ENCODE results near the gene SRGAP3. TPM values are rescaled to one million over a fixed set of nuclear protein-coding genes. Genes with fewer than 3 reads are reported as not detected.
A peak's percentile ranks its signal among the peaks of the same experiment; 100 is the strongest.

The SRGAP3 gene
- total RNA-seq, 1 donor from 2014 or later: 68.6 TPM

DNA sequence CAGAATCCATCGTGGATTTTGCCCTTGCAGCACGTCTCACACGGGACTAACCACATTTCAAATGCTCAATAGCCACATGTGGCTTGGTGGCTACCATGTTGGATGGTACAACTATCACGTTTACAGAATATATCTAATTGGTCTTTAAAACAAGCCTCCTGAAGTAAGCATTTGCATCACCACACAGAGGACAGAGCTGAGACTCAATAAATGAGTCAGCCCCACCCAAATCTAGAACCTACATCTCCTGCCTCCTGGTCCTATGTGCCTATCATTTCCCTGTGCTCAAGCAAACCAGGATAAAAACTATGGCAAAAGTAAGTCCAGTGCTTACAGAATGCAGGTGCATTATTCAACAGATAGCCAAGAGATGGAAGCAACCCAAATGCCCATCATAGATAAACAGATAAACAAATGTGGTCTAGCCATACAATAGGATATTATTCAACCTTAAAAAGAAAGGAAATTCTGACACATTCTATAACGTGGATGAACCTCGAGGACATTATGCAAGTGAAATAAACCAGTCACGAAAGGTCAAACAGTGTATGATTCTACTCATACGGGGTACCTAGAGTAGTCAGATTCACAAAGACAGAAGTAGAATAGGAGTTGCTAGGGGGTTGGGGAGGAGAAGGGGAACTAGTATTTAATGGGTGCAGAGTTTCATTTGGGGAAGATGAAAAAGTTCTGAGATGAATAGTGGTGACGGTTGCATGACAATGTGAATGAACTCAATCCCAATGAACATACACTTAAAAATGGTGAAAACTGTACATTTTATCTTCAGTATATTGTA is 43.9 kb downstream of the SRGAP3 start:
- no peaks in the 10 kb centered on the region for H3K9me3 Mint-ChIP-seq
- no peak overlapping the region for H3K4me3 Mint-ChIP-seq
- no peak overlapping the region for H3K27ac Mint-ChIP-seq
- TF ChIP-seq, protein P1, sequence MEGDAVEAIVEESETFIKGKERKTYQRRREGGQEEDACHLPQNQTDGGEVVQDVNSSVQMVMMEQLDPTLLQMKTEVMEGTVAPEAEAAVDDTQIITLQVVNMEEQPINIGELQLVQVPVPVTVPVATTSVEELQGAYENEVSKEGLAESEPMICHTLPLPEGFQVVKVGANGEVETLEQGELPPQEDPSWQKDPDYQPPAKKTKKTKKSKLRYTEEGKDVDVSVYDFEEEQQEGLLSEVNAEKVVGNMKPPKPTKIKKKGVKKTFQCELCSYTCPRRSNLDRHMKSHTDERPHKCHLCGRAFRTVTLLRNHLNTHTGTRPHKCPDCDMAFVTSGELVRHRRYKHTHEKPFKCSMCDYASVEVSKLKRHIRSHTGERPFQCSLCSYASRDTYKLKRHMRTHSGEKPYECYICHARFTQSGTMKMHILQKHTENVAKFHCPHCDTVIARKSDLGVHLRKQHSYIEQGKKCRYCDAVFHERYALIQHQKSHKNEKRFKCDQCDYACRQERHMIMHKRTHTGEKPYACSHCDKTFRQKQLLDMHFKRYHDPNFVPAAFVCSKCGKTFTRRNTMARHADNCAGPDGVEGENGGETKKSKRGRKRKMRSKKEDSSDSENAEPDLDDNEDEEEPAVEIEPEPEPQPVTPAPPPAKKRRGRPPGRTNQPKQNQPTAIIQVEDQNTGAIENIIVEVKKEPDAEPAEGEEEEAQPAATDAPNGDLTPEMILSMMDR (IDR thresholded peaks at IDR 0.05; ENCODE audit: unreplicated experiment): no peak
- peaks cover 25% of the 10 kb centered on the region for H3K4me1 Mint-ChIP-seq
- DNase-seq (ENCODE audit: low spot score in 2 of 2, unreplicated experiment in 2 of 2): no peak
- peaks cover 4% of the 10 kb centered on the region for H3K27me3 Mint-ChIP-seq (ENCODE audit: low read depth)
- peaks cover 3% of the 10 kb centered on the region for H3K36me3 Mint-ChIP-seq

DNA sequence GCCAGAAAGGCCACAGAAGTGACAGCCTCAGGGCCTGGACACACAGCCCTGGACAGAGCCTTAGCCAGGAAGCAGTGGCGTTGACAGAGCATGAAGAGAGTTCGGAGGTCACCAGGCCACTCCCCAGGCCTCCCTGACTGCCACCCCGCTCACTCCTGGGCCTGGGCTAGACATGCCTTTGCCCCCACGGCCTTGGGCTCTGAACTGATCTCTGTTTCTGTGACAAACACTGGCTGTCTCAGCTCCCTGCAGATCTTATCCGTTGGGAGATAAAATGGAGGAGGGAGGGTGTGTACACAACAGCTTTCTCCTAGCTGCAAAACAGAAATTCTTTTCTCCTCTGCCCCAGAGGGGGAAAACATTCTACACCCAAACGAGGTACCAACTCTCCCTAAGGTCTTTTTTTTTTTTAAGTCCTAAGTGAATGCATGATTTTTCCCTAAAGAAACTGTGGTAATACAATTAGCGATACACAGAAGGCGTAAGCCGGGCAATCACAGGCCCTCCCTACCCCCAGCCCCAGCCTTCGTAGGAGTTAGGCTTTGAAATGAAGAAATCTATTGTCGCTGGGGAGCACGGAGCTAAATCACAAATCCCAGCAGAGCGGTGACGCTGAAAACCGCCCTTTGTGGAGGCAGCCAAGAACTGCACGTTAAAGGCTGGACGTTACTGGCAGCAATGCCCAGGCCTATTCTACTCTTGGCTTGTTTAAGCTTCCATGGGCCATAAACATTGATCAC is 45.0 kb downstream of the SRGAP3 start:
- no peak for DNase-seq (ENCODE audit: low spot score in 2 of 2, unreplicated experiment in 2 of 2)
- Mint-ChIP-seq H3K27ac (peak overlapping the region; percentile 93), H3K4me1 (peaks cover 25% of the 10 kb centered on the region), H3K9me3 (no peaks in the 10 kb centered on the region), H3K27me3 (ENCODE audit: low read depth) (peaks cover 4% of the 10 kb centered on the region), H3K36me3 (peaks cover 3% of the 10 kb centered on the region), H3K4me3 (no peak overlapping the region)
- TF ChIP-seq, protein P1 (IDR thresholded peaks at IDR 0.05; ENCODE audit: unreplicated experiment): no peak

DNA sequence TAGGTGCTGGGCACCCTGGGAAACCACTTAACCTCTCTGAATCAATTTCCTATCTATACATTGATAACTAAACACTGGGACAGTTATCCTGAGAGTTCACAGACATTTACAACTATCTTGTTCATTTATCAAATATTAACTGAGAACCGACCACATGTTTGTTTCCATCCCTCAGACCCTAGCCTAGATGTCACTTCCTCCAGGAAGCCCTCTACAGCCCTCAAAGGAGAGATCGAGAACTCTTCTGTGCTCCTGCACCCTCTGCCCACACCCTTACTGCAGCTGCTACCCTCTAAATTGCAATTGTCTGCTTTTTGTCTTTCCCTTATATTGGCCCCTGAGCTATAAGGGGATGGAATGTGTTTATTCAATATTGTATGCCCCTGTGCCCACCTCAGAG is 46.1 kb downstream of the SRGAP3 start:
- Mint-ChIP-seq H3K27ac (no peak overlapping the region), H3K4me1 (peaks cover 22% of the 10 kb centered on the region), H3K27me3 (ENCODE audit: low read depth) (peaks cover 4% of the 10 kb centered on the region)

DNA sequence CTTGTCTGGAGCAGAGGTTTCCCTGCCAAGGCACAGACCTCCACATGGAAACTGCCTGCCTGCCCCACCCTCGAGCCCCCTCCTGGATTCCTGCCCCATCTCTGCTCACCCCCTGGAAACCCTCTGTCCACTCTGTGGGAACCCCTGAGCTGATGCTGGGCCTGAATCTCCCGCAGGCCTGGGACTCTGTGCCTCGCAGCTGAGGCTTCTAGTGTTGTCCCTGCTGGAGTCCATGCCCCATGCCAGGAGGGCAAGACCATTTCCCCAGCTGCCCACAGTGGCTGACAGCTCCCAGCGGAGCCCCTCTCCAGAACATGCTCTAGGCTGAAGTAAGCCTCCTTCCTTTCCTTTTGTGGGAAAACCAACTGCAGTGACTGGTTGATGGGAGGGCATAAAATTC is 46.9 kb downstream of the SRGAP3 start:
- Mint-ChIP-seq H3K36me3 (peaks cover 5% of the 10 kb centered on the region), H3K4me3 (no peak overlapping the region), H3K27ac (no peak overlapping the region), H3K4me1 (peaks cover 22% of the 10 kb centered on the region), H3K27me3 (ENCODE audit: low read depth) (peaks cover 4% of the 10 kb centered on the region), H3K9me3 (no peaks in the 10 kb centered on the region)
- DNase-seq (ENCODE audit: low spot score in 2 of 2, unreplicated experiment in 2 of 2): no peak
- TF ChIP-seq, protein P1 (IDR thresholded peaks at IDR 0.05; ENCODE audit: unreplicated experiment): no peak

More for the DNA sequence above, 46.1 kb downstream of the SRGAP3 start:
- no peak overlapping the region for H3K4me3 Mint-ChIP-seq
- no peak for DNase-seq (ENCODE audit: low spot score in 2 of 2, unreplicated experiment in 2 of 2)
- peaks cover 5% of the 10 kb centered on the region for H3K36me3 Mint-ChIP-seq
- TF ChIP-seq, protein P1 (IDR thresholded peaks at IDR 0.05; ENCODE audit: unreplicated experiment): no peak
- no peaks in the 10 kb centered on the region for H3K9me3 Mint-ChIP-seq

DNA sequence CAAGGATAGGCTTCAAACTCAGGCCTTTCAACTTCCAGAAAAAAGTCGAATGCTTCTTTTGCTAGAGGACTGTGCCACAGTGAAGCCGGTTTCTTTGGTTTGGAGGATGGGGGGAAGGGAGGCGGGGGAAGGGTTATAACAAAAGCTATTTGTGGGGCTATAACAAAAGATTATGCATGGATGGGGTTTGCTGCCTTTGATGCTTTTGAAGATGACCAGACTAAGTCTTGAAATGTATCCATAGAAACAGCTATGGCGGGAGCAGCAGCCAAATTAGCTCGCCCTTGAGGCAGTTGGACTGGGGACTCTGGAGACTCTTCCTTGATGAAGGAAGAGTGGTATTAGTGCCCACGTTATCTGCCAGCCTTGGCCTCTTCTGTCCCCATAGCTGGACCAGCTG is 47.5 kb downstream of the SRGAP3 start:
- Mint-ChIP-seq H3K27ac (no peak overlapping the region), H3K27me3 (ENCODE audit: low read depth) (peaks cover 4% of the 10 kb centered on the region), H3K9me3 (no peaks in the 10 kb centered on the region), H3K36me3 (peaks cover 2% of the 10 kb centered on the region), H3K4me1 (peaks cover 22% of the 10 kb centered on the region), H3K4me3 (no peak overlapping the region)
- TF ChIP-seq, protein P1 (IDR thresholded peaks at IDR 0.05; ENCODE audit: unreplicated experiment): no peak
- DNase-seq (ENCODE audit: low spot score in 2 of 2, unreplicated experiment in 2 of 2): no peak
